NB4 (cell line): ENCODE measurements around the gene MPDU1.

ENCODE experiments used
- CTCF ChIP-seq: IDR thresholded peaks from one replicate; pipeline ENCODE4 v1.5.1; 2012; ENCODE audit warnings: low read depth, low read length
- MAX ChIP-seq: IDR thresholded peaks from 2 replicates; pipeline ENCODE4 v1.6.1; 2011; ENCODE audit warnings: low read depth, low read length

GRCh38 chr17:7627250-7628121 lies 43.8 kb downstream of the MPDU1 start, which contains the start of gene SAT2:
- TF ChIP-seq CTCF, result no peak
- no peak for TF ChIP-seq MAX
